Neural progenitor cell (in vitro differentiated cells): ENCODE data around the gene TRHDE.

ENCODE experiments used
- CTCF ChIP-seq: fragments of 200-600 bp; sonication (generic); IDR thresholded peaks from 2 replicates; pipeline ENCODE4 v1.5.1; 2017; ENCODE audit warnings: antibody characterized with exemption, mild to moderate bottlenecking
- EZH2phosphoT487 ChIP-seq: fragments of 200-600 bp; sonication (generic); IDR thresholded peaks from 2 replicates; pipeline ENCODE4 v1.6.1; 2017; ENCODE audit warnings: antibody characterized with exemption

- TF ChIP-seq CTCF (no peak), EZH2phosphoT487 (no peak)
Measured at GRCh38 chr12:72578327-72578726, 306.2 kb downstream of the TRHDE start.
